Activated CD8-positive, alpha-beta memory T cell treated with anti-CD3 and anti-CD28 coated beads, Interleukin-2, amount 50 U/mL, for 1 hour (primary cell): ENCODE measurements around the gene TGFBR3.

Source experiments
- DNase-seq: peaks from one replicate; pipeline ENCODE4 v3.0.0-alpha.2; 2020; ENCODE audit errors: extremely low read depth

The TGFBR3 gene

DNA sequence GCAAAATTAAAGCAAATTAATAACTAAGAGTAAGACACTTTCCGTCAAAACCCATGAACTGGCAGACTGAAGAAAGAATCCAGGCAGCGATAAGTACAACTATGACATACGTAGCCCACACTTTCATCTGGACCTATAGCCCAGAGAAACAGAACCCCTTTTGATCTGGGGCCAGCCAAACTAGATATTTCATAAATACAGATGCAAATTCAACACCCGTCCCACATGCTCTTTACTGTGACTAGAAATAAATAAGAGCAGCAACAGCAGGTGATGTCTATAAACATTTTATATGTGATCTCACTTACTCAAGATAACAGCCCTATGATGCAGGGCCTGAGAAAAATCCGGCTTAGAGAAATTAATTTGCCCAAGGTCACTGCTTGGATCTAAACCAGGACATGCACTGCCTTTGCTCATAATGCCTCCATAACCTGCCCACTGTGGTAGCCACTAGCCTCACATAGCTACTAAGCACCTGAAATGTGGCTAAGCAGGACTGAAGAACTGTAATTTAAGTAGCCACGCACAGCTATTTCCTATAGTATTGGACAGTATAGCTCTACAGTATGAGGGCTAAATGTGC, 130.2 kb downstream of the TGFBR3 start:
- no peak for DNase-seq

DNA sequence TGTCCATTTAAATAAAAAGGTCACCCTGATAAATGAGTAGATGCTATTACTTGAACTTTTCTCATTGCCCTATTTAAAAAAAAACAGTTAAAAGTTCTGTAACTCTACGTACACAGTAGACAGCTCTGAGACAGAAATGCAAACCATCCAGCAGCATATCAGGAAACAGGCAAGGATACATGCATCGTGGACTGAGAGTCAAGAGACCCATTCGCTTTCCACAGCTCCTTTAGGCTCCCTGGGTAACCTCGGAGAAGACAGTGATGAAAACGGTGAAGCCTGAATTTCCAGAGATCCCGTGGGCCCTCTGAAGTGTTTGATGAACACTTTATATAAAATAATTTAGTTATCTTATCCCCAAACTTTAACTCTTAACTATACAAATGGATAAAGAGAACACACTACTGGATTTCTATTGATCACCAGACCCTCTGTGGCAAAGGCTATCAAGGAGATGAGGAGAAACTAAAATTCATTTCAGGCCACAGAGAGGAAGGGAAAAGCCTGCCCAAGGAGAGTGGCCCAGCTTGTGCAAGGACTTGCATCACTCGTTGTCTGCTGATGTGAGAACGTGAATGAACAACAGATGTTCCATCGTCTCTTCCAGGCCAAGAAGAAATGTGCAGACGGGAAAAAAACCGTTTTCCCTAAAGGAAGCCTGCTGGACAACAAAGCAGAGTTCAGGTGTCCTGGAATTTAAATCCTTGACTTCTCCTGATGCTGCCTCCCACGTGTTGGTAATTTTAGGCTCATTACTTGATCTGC, 131.0 kb downstream of the TGFBR3 start:
- DNase-seq, result no peak

GRCh38 chr1:91754348-91754747, 131.6 kb downstream of the TGFBR3 start:
- DNase-seq, result no peak

DNA sequence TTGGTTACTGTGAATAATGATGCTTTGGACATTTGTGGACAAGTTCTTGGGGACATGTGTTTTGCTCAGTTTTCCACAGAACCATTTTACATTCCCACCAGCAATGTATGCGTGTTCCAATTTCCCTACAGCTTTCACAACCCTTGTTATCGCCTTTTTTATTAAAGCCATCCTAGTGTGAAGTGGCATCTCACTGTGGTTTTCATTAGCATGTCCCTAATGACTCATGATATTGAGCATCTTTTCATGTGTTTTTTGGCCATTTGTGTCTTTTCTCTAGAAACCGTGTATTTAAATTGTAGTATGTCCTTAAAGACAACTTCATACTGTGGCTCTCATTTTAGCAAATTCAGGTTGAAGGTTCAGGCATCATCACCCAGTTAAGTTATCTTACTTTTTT, 132.1 kb downstream of the TGFBR3 start:
- no peak for DNase-seq

GRCh38 chr1:91752324-91752723, 133.6 kb downstream of the TGFBR3 start:
- DNase-seq, result no peak

- DNase-seq, result no peak
Measured at GRCh38 chr1:91751275-91751674, 134.7 kb downstream of the TGFBR3 start.

DNA sequence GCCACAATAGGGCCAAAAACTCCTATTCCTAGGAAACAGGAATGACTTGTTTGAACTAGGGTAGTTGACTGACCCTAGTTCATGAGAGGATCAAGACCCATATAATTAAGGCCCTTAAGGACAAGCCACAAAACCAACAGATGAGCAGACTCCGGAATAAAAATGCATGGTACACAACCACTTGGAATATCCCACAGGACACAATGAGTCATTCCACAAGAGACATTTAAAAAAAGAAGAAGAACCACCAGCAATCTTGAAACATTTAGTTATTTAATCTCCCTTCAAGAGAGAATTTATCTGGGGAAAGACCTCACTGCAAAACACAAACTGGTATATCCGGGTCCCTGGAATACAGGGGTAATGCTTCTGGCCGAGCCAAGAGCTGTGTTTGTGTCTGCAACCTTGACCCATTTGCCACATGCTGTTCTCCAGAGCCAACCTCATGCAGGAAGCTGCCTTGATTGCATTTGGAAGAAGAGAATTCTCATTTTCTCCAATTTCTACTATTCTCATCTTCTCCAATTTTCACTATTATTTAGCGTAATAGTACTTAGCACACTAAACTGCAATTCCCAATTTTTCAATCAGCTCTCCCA, 135.5 kb downstream of the TGFBR3 start:
- DNase-seq, result no peak

GRCh38 chr1:91749788-91750231, 136.1 kb downstream of the TGFBR3 start:
- DNase-seq, result no peak

DNA sequence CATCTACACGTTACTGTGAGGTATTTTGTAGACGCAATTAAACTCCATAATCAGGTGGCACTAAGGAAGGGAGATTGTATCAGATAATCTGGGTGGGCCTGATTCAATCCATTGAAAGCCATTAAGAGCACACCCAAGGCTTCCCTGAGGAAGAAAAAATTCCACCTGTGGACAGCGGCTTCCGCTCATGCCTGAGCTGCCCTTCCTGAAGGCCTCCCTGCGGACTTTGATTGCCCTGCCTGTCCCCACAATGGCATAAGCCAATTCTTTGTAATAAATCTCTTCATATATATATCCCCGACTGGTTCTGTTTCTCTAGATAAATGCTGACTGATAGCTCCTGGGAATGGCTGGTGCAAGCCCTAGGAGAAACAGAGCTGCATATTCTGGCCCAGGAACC, 138.3 kb downstream of the TGFBR3 start:
- no peak for DNase-seq

DNA sequence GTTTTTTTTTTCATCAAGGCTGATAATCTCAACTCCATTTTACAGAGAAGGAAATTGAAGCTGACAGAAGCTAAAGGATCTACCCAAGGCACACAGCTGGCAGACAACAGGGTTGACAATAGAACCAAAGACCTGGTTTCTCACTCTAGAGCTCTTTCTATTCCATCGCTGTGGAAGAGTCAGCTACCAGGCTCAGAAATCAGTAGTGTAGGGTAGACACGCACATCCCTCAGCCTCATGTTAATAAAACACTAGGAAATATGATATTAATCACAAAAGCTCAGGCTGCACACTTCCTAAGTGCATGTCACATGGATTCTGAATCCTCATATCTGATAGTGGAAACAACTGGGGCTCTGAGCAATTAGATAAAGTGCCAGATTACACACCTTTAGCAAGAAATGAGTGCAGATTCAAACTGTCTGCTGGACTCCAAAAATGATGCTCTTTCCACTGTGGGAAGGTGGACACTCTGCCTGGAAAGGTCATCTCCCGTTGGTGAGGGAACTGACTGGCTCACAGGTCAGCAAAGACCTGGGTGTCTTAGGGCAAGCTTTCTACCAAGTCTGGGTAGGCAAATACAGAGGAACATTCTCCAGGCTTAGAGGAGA, 139.1 kb downstream of the TGFBR3 start:
- no peak for DNase-seq

GRCh38 chr1:91745640-91746373, 140.1 kb downstream of the TGFBR3 start:
- no peak for DNase-seq

- DNase-seq, result no peak
Measured at GRCh38 chr1:91744953-91745639, 140.9 kb downstream of the TGFBR3 start.

GRCh38 chr1:91742848-91743292, 143.1 kb downstream of the TGFBR3 start:
- DNase-seq, result no peak

DNA sequence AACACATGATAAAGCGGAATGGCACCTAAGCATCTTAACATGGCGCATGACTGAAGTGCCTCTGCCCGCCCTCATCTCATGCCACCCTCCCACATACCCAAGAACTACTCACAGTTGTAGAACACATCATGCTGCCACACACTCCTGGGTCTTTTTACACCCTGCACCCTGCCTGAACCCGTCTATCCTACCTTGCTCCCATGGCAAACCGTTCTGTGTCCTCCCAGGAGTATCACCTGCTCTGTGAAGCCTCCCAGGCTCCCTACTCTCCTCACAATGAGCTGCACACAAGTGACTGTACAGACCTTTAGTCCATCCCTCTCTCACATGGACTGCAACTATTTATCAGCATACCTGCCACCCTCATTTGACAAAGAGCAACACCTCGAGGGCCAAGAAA, 144.0 kb downstream of the TGFBR3 start:
- no peak for DNase-seq

GRCh38 chr1:91741301-91741700, 144.7 kb downstream of the TGFBR3 start:
- no peak for DNase-seq

GRCh38 chr1:91737650-91738049, 148.3 kb downstream of the TGFBR3 start:
- no peak for DNase-seq

DNA sequence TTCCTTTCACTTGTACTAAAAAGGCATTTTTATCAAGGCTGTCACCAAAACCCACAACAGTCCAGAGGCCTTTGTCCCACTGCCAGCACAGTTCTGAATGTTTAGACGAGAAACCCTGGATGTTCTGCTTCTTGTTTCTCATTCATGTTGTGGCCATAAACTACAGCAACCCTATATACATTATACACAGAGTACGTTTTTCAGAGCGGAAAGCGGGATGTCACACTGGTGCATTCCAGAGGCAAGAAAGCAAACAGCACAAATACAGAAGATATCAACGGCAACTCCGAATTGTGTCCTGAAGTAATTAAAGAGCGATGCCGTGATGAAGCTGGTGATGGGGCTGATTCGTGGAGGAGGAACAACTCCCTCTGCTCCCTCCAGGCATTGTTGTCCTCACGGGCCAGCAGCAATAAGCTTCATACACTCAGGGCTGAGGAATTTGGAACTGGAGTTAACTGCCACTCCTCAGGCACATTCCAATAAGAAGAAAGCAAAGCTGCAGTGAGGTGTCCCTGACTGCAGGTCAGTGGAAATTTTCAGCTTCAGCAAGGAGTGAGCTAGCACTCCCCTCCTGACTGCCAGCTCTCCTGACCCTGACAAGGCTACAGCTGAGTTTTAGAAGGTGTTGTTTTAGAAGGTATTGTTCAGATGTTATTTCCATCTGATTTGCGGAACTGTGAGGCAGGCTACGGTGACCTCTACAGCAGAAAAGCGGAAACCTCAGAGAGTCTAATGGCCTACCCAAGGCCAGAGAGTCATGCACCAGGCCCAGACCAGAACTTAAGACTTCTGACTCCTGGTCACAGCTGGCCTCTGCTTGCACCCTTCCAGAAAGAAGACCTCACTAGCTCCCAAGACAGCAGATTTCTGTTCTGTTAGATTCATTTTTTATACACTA, 149.0 kb downstream of the TGFBR3 start:
- no peak for DNase-seq

DNA sequence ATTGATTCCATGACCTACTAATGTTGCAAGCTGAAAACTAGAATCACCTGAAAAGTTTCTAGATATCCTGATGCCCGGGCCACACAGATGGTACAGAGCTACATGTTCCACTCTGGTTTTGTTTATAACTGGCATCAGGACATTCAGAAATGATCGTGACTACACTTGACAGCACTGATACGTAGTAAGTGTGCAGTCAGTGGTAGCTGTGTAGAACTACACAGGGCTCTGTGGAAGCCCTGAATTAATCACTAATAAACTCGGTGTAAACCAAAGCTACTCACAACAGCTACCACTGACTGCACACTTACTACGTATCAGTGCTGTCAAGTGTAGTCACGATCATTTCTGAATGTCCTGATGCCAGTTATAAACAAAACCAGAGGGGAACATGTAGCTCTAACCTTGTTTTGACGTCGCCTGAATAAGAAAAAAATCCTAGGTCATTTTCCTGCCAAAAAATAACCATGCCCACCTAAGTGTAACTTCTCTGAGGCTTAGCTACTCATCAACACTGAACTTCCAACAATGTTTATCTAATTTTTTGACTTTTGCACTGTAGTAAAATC, 149.7 kb downstream of the TGFBR3 start:
- no peak for DNase-seq

DNA sequence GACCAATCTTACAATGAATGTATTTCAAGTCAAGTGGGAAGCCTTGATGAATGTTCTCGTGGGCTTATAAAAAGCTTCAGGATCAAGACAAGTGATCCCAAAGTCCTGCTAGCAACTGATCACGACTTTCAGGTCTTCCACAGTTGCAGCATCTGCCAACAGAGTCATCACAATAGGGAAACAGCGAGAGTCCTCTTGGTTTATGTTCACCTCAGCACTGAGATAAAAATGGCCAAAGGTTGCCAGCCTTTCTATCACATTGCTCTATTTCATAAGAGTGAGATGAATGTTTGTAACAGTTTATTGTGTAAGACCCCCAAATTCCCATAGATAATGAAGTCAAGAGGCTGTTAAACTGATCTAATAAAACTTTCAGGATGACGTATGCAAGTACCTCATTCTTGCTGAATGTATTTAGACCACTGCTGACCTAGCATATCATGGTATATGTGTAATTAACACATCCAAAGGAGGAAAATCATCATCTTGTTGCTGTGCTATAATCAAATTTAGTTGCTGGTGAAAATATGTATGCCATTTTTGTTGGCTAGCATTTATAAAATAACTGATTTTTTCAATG, 150.6 kb downstream of the TGFBR3 start:
- no peak for DNase-seq

DNA sequence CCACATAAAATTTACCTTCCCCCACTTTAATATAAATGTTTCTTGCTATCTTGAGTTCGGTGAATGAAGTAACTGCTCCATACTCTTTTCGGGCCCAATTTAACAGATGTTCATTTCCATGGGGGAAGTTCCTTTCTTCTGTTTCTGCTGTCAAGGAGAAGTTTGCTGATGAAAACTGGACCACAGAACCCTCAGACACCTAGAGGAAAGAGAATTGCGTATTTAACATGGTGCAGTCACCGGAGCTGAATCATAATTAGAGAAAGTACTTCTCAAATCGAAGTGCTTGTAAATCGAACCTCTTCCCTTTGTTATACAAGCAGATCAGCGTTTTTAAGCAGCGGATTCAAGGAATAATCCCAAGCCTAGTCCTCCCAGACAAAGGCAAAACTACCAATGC, 151.2 kb downstream of the TGFBR3 start:
- no peak for DNase-seq
